ENCODE results near the gene GTSF1L. TPM values are rescaled to one million over a fixed set of nuclear protein-coding genes. Genes with fewer than 3 reads are reported as not detected.

Gene GTSF1L
- total RNA-seq, 1 experiment from 2014 or later: not detected

DNA sequence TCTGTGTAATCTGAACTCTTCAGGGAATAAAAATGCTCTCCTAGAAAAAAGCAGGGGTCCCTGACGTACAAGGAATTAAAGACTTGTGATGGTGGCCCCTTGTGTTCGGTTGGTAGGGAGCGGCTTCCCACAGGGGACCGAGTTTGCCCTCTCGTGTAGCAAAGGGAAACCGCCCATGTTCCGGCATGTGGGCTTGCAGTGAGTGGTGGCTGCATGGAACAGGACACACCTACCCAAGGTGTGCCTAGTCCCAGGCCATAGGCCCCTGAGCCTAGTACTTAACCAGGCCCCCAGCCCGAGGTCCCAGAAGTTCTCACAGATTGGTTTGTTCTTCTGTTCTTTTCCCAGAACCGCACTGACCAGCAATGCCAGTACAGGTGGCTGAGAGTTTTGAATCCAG, 44.4 kb downstream of the GTSF1L start:
- peaks cover 7 to 8% of the 10 kb centered on the region in 2 experiments; a peak in 3 of 4 replicates for H3K4me1 Mint-ChIP-seq
- no peak overlapping the region for H3K9ac ChIP-seq (ENCODE audit: extremely low read depth, insufficient read length, low read length)
- no peak overlapping the region for H4K8ac ChIP-seq (replicated peaks; ENCODE audit: insufficient read length, low read depth, low read length)
- no peaks in the 10 kb centered on the region for H4K20me1 ChIP-seq (ENCODE audit: control insufficient read depth, insufficient read depth, insufficient read length)
- no peak for DNase-seq
- peaks cover 16 to 64% (median 62%) of the 10 kb centered on the region in 3 experiments; a peak in 5 of 7 replicates for H3K36me3 Mint-ChIP-seq (ENCODE audit: insufficient read depth in 1 of 3, low read depth in 3 of 3)
- no peak overlapping the region for H3K4ac ChIP-seq (ENCODE audit: low read depth, low read length)
- no peak overlapping the region for H3K4me2 ChIP-seq (ENCODE audit: insufficient read depth, insufficient read length, low read length)
- no peak overlapping the region for H3K56ac ChIP-seq (ENCODE audit: insufficient read length, low read depth, low read length)
- no peaks in the 10 kb centered on the region for H3K79me1 ChIP-seq (ENCODE audit: insufficient read depth, low read depth, low read length, poor library complexity, severe bottlenecking)
- no peak overlapping the region for H2BK15ac ChIP-seq (ENCODE audit: low read depth, low read length)
- H3T11ph ChIP-seq (ENCODE audit: low read length): no peak overlapping the region
- H2AK5ac ChIP-seq (ENCODE audit: insufficient read length, low read length): no peak overlapping the region
- H3K4me3 Mint-ChIP-seq: no peak overlapping the region
- H3K27me3 ChIP-seq (ENCODE audit: insufficient read depth, low read length): no peaks in the 10 kb centered on the region
- H2BK20ac ChIP-seq (ENCODE audit: low read depth, low read length, poor library complexity, severe bottlenecking): no peak overlapping the region
- H3K9me3 Mint-ChIP-seq: no peaks in the 10 kb centered on the region
- H3K23ac ChIP-seq (ENCODE audit: insufficient read length, low read depth, low read length): no peak overlapping the region
- no peak overlapping the region for H3K14ac ChIP-seq (ENCODE audit: insufficient read depth, low read length)
- H2BK120ac ChIP-seq (ENCODE audit: low read depth, low read length, poor library complexity, severe bottlenecking): no peak overlapping the region
- H2BK5ac ChIP-seq (ENCODE audit: insufficient read length, low read length): no peak overlapping the region
- H3K9me3 ChIP-seq (ENCODE audit: control insufficient read depth, low read depth, low read length): no peaks in the 10 kb centered on the region
- H3K4me1 ChIP-seq (ENCODE audit: insufficient read depth, low read length): no peaks in the 10 kb centered on the region
- H4K91ac ChIP-seq (ENCODE audit: insufficient read length, low read depth, low read length): no peak overlapping the region
- no peaks in the 10 kb centered on the region for H3K27me3 Mint-ChIP-seq (ENCODE audit: low read depth)
- TF ChIP-seq, protein P1, sequence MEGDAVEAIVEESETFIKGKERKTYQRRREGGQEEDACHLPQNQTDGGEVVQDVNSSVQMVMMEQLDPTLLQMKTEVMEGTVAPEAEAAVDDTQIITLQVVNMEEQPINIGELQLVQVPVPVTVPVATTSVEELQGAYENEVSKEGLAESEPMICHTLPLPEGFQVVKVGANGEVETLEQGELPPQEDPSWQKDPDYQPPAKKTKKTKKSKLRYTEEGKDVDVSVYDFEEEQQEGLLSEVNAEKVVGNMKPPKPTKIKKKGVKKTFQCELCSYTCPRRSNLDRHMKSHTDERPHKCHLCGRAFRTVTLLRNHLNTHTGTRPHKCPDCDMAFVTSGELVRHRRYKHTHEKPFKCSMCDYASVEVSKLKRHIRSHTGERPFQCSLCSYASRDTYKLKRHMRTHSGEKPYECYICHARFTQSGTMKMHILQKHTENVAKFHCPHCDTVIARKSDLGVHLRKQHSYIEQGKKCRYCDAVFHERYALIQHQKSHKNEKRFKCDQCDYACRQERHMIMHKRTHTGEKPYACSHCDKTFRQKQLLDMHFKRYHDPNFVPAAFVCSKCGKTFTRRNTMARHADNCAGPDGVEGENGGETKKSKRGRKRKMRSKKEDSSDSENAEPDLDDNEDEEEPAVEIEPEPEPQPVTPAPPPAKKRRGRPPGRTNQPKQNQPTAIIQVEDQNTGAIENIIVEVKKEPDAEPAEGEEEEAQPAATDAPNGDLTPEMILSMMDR (conservative IDR thresholded peaks at IDR 0.05): no peak
- H2AFZ ChIP-seq (ENCODE audit: low read length): no peak overlapping the region
- no peaks in the 10 kb centered on the region; the same call in 1 of the 2 replicates for H3K79me2 ChIP-seq (ENCODE audit: insufficient read depth, low read length)
- WGBS (ENCODE audit: extremely low coverage, insufficient read length, low lambda C conversion rate): no CpG with 5 or more reads among the region's 9 CpGs
- H4K5ac ChIP-seq (ENCODE audit: insufficient read length, low read depth, low read length): no peak overlapping the region
- no peak overlapping the region for H3K27ac ChIP-seq (ENCODE audit: insufficient read length, low read depth, low read length)
- H2BK12ac ChIP-seq (ENCODE audit: insufficient read length, low read depth, low read length): no peak overlapping the region
- no peaks in the 10 kb centered on the region for H3K23me2 ChIP-seq (ENCODE audit: insufficient read length, low read depth, low read length, poor library complexity, severe bottlenecking)
- no peak overlapping the region for H3K27ac Mint-ChIP-seq
- H3K18ac ChIP-seq (ENCODE audit: insufficient read length, low read depth, low read length): no peak overlapping the region
